Posterior cingulate gyrus (tissue), 11 donors: ENCODE results near the gene SLCO4A1.

ENCODE experiments used
- DNase-seq, 10 donors: peaks; one replicate each; pipeline versions ENCODE4 v3.0.0 to v3.0.0-alpha.2; 2020 to 2021; ENCODE audit warnings: mixed read lengths in 3 of 10
- intact Hi-C: fragments of 100-400 bp; cut with DNase I; formaldehyde crosslinking; loops from one replicate; pipeline ENCODE4 v1.15.1; 2023

The SLCO4A1 gene

DNA sequence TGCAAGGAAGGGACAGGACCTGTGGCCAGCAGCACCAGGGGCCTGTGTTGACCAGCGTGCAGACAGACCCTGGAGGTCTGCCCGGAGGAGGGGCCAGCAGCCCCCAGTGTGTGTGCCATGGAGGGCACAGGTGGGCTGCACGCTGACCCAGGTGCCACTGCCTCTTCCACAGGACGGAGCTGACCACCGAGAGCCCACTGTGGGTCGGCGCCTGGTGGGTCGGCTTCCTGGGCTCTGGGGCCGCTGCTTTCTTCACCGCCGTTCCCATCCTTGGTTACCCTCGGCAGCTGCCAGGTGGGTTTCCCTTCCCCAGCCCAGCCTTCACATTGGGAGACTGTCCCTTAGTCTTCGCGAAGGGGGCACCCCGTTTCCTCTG is 17.9 kb downstream of the SLCO4A1 start:
- intact Hi-C loops, result no loop called here
- DNase-seq, result peak in 1 of 10 donors; percentile 80

DNA sequence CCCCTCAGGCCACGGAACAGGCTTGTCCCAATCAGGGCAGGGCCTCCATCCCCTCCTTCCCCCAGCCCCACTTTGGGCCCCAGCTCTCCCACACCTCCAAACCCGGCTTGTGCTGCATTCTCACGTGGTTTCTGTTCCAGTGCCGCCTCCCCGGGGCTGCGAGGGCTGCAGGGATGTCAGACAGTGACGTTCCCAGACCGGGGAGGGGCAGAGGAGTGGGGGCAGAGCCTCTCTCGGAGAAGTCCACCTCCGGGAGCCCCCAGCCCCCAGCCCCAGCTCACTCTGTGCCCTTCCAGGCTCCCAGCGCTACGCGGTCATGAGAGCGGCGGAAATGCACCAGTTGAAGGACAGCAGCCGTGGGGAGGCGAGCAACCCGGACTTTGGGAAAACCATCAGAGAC is 18.5 kb downstream of the SLCO4A1 start:
- DNase-seq, result no peak
- intact Hi-C loops, result no loop called here

DNA sequence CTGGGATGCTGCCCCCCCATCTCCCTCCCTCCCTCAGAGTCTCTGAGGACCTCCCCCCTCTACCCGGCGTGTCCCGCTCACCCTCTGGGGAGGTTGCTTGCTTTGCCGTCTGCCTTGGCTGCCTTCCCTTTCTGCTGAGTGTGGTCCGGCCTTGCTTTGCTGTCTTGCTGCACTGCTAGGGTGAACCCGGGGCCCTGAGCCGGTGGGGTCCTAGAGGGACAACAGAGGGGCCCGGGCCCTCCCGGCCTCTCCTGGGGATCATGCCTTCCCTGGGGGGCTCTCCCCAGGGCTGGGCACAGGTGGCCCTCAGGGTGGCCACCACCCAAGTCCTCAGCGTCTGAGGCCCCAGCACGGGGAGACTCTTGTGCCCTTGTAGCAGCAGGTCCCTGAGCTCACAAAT is 19.3 kb downstream of the SLCO4A1 start:
- intact Hi-C loops, result no loop called here
- peak in 1 of 10 donors; percentile 70 for DNase-seq

DNA sequence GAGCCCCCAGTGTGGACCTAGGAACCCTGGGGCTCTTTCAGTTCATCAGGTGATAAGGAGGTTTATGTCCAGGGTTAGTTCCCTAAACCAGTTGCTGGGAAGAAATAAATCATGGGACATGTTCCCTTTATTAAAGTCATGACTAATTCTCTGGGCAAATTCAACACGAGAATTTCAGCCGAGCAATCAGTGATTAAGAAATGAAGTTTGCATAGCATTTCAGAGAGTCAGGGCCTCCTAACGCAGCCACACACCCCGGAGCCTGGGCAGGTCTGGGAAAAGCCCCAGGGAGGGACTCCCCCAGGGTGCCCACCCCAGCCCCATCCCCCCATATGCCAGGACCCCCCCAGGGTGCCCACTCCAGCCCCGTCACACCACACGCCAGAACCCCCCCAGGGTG is 20.1 kb downstream of the SLCO4A1 start:
- DNase-seq, result peak in 1 of 10 donors; percentile 16
- intact Hi-C loops, result no loop called here

DNA sequence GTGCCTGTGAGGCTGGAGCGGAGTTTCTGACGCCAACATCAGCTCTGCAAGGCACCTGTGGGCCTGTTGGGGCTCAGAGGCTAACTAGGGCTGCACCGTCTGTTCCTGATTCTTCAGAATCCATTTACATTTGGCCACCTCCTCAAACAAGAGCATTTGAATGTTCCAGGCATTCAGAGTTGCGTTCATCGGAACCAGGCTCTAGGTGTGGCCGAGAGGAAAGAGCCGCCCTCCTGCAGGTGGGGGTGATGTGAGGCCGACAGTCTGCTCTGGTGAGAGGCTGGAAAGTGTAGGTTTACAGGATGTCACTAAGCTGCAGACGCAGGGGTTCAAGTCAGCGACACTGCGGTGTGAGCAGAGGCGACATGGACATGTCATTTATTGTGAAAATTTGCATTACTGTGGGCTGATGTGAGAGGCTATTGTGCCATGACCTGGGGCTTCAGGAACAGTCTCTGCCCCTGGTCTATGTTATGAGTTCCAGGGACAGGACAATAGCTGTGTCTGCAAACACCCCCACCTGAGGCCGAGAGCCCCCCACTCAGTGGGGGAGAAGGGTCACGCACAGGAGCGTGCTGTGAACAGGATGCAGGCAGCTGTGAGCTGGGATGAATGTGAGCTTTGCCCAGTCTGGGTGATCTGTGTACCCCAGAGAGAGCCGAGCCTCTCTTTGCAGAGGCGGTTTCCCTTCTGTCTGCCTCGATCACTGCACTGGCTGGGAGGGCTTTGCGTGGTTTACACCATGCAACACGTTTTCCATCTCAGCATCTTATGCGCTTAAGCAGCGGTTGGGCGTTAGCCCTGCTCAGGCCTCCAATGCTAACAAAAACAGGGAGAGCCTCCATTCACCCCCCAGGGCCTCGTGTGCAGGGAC is 21.1 kb downstream of the SLCO4A1 start:
- peak in 1 of 10 donors; percentile 63 for DNase-seq
- intact Hi-C loops, result no loop called here

DNA sequence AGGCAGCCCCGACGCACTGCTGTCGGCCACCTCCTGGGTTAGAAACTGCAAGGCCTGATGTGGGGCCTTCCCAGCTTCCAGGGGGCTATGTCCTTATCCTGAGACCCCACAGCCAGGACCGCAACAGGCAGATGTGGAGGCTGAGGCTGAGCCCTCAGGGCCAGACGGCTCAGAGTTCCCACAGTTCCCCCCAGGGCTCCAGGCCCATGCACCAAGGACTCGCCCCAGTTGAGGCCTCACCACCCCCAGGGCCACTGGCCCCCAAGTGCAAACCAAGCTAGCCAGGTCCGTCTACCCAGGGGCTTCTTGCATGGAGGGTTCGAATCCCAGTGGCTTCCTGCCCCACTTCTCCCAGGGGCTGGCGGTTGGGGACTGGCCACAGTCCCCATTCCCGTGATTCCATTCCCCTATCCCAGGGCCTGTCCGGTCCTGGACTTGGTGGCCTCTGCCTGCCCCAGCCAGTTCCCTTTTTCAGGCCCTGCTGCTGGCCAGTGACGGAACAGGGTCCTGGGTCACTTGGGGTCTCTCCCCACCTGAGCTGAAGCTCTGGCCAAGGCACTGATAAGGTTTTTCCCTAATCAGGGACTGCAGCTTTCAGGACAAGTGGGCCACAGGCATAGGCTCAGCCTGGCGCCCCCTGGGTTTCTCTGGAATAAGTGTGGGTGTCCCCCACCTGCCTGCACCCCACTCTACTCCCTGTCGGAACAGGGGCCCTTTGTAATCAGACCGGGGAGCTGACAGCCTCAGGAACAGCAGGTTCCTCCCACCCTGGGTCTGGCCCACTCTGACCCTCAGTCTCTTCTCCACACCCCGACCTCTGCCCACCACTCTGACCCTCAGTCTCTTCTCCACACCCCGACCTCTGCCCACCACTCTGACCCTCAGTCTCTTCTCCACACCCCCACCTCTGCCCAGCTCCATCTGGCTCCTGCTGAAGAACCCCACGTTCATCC is 22.0 kb downstream of the SLCO4A1 start:
- intact Hi-C loops, result no loop called here
- no peak for DNase-seq

DNA sequence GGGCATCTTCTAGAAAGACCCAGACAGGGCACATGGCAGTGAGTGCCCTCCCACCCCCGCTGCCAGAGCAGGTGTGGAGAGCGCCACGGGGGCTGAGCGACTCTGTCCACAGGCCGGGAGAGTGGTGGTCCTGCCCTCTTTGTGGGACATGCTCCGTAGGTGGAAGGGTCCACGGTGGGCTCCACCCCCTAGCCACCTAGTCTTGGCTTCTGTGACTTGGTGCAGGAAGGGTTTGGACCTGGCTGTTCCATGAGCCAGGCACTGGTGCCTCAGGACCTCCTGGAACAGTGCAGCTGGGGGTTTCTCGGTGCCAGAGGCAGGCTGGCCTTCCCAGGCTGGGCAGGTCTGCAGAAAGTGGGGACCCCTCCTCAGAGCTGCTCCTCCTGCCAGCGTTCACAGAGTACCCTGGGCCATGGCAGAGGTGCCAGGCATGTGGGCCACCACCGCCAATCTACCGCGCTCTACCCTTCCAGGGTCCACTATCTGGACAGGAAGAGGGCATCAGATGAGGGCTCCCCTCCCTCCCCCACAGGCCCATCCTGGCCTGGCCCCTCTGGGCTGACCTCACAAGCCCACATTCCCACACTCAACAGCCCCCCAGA is 23.0 kb downstream of the SLCO4A1 start:
- DNase-seq, result no peak
- intact Hi-C loops, result loop anchor here (5.0 kb wide), 1 partner anchor 142 kb away; no protein-coding TSS in a partner anchor

DNA sequence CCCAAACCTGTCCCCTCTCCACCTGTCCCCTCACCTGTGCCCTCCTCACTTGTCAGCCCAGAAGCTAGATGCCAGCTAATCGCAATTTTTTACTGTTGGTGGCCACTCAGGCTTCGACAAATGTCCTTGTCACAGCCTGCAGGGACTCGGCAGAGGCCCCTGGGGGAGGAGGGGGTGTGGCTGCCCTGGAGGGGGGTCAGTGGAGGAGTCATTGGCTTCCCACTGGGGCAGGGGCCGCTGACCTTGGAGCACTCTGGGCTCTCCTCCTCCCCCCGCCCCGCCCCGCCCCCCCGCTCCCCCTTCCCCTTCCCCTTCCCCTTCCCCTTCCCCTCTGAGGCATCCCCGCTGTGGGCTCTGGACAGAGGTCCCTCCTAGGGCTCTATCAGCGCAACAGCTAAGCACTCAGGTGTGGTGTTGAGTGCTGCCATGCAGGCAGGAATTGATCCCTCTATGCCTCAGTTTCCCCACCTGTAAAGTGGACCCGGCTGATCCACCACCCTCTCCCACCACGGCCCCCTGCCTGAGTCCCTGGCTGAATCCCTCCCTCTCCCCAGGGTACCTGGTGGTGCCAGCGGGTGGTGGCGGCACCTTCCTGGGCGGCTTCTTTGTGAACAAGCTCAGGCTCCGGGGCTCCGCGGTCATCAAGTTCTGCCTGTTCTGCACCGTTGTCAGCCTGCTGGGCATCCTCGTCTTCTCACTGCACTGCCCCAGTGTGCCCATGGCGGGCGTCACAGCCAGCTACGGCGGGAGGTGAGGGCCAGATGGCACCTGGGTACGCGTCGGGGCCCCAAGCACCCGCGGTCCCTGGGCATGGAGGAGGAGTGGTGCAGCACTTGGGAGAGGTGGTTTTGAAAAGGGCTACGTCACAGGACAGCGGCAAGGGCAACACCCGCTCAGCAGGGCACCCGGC is 23.8 kb downstream of the SLCO4A1 start:
- DNase-seq, result no peak
- intact Hi-C loops, result loop anchor here (5.0 kb wide), 1 partner anchor 141 kb away; no protein-coding TSS in a partner anchor

DNA sequence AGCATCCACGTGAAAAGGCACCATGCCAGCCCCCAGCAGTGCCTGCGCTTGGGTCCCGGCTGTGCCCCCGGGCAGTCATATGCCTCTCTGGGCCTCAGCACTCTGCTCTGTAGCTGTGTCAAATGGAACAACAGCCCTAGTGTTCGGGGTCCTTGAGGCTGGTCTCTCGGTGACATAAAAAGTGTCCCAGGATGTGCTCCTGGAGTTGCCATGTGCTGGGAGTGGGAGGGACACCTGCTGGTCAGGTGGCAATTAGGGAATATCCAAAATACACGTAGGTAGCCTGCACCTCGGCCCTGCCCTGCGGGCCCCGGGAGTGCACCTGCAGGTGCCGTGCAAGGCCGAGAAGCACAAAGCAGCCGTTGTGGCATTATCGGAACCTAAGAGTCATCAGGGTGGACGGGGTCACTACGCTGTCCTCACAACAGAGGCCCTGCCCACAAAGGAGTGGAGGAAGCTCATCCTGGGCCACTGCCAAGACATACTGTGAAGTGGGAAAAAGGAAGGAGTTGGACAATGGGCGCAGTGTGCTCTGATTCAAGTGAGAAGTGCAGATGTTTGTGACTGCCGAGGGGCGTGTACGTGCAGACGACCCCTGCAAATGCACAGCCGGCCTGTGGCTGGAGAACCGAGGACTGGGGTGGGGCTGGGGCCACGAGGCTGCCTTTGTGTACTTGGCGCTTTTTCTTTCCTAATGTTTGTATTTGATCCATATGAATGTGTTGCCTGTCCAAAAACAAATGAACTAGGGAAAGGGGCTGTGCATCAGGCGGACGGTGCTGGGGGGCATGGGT is 24.6 kb downstream of the SLCO4A1 start:
- intact Hi-C loops, result loop anchor here (5.0 kb wide), 1 partner anchor 140 kb away; no protein-coding TSS in a partner anchor
- peak in 4 of 10 donors; percentile 37 to 65 (median 49) for DNase-seq

DNA sequence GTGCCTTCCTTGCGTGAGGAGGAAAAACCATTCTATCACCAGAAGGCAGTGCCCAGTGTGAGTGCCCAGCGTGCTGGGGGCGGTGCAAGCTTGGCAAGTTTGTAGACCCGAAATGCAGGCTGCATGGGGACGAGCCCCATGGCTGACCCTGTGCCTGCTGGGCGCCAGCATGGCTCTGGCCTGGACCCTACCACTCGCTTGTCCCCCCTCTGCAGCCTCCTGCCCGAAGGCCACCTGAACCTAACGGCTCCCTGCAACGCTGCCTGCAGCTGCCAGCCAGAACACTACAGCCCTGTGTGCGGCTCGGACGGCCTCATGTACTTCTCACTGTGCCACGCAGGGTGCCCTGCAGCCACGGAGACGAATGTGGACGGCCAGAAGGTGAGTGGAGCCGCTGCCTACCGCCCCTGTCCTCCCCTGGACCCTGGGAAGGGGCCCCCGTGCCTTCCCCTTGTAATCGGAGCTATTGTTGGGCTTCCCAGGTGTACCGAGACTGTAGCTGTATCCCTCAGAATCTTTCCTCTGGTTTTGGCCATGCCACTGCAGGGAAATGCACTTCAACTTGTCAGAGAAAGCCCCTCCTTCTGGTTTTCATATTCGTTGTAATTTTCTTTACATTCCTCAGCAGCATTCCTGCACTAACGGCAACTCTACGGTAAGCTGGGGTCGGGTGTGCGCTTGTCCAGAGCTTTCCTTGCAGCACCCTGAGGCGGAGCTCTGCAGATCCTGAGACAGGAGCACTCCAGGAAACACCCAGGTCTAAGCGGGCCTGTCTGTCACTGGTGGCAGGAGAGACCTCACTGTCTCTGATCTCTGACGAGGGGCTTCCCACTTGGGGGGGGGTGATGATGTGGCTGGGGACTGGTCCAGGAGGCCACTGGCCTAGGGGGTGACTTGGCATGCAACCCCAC is 25.5 kb downstream of the SLCO4A1 start:
- intact Hi-C loops, result loop anchor here (1.0 to 5.0 kb wide), 2 partner anchors 124 to 140 kb away; no protein-coding TSS in a partner anchor
- no peak for DNase-seq

DNA sequence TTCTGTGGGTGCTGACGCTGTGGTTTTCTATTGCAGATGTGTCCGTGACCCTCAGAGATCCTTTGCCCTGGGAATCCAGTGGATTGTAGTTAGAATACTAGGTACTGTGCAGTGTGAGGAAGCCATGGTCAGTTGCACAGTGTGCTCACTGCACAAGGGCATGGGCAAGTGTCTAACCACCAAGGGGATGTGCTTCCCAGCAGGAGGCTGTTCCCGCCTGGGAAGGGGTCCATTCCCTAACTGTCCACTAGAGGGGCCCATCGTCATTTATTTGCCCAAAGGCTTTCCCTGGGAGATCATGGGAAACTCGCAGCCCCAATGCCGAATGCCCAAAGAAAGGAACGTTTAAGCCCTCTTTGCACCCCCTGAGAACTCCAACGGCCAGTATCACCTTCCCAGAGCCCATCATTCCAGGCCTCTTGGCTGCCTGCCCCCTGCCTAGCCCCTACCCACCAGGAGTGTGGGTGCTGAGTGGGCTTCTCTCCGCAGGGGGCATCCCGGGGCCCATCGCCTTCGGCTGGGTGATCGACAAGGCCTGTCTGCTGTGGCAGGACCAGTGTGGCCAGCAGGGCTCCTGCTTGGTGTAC is 26.2 kb downstream of the SLCO4A1 start:
- intact Hi-C loops, result loop anchor here (1.0 to 5.0 kb wide), 2 partner anchors 123 to 139 kb away; no protein-coding TSS in a partner anchor
- peak; percentile 67 to 97 (median 84) for DNase-seq

DNA sequence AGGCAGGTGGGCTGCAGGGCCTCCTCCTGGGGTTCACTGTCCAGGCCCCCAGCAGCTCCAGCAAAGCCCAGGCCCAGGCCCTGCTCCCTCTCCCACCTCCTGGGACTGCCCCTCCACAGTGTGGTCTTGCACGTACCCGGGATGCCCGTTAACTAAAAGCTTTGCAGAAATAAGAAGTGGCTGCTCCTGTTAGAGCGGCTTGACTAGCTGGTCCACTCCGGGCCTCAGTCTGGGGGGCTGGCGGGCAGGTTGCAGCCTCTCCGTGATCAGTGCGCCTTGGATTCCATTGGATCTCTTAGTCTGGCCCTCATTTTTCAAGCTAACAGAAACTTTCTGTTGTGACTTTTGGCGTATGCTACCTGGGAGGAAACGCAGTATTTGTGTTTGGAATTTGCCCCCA is 26.9 kb downstream of the SLCO4A1 start:
- intact Hi-C loops, result loop anchor here (5.0 kb wide), 1 partner anchor 138 kb away; no protein-coding TSS in a partner anchor

DNA sequence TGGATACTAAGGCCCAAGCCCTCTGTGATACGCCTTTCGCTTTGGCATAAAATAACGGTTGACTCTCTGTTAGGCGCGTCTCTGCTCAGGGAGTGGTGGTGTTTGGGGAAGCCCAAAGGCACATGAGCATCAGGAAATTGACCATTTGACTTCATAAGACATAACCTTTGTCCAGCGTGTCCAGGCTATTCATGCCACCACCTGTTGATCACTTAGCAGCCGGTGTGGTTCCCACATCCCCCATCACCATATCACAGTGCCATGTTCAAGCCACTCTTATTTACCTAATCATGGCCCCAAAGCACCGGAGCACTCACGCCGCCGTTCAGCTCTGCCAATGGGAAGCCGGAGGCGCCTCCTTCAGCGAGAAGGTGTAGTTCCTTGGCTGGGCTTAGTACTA is 27.9 kb downstream of the SLCO4A1 start:
- no peak for DNase-seq
- intact Hi-C loops, result no loop called here

More for the DNA sequence above, 26.9 kb downstream of the SLCO4A1 start:
- DNase-seq, result no peak

DNA sequence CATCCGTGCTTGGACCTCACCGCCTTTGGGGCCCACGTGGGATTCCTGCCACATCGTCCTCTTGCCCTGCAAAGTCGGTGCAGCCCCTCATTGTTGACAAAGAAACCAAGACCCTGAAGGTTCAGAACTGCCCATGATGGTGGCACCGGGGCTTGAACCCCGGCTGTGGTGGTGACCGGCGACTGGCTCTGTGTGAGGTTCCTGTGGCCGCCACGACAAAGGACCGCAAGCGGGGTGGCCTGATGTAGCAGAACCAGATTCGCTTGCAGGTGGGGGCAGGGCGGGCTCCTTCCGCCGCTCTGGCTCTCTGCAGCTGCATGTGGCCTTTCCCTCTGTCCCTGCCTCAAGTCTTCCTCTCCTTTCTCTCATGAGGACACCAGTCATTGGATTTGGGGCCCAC is 28.7 kb downstream of the SLCO4A1 start:
- intact Hi-C loops, result no loop called here
- no peak for DNase-seq

DNA sequence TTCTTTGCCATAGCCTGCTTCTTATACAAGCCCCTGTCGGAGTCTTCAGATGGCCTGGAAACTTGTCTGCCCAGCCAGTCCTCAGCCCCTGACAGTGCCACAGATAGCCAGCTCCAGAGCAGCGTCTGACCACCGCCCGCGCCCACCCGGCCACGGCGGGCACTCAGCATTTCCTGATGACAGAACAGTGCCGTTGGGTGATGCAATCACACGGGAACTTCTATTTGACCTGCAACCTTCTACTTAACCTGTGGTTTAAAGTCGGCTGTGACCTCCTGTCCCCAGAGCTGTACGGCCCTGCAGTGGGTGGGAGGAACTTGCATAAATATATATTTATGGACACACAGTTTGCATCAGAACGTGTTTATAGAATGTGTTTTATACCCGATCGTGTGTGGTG is 29.5 kb downstream of the SLCO4A1 start:
- intact Hi-C loops, result no loop called here
- DNase-seq, result no peak

DNA sequence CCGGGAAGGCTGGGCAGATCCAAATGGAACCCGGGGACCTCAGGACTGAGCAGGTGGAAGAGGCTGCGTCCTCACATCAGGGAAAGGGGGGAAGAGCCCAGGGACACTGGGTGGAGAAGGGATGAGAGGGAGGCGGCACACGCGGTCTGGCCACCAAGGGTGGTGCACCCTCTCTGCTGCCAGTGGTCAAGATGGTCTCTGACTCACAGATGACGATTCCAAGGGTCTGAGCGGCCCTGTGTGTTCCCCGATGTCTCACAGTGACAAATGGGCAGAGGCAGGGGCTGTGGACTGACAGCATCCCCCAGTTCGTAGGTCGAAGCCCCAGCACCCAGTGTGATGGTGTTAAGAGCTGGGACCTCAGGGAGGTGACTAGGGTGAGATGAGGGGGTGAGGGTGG is 32.1 kb downstream of the SLCO4A1 start:
- intact Hi-C loops, result no loop called here
- no peak for DNase-seq
